OCI-LY3 (cell line): ENCODE results near the gene TPM1.

Source experiments
- H2AFZ ChIP-seq: fragments of 200-600, 300-600 bp; shearing (Covaris generic); 2 replicates; pipeline ENCODE4 v1.6.0; 2014; ENCODE audit warnings: antibody characterized with exemption, low read depth, low read length
- H3K27ac ChIP-seq: fragments of 200-600, 300-600 bp; sonication (generic); 2 replicates; pipeline ENCODE4 v1.5.1; 2014; ENCODE audit warnings: mild to moderate bottlenecking, low read length, moderate library complexity, mixed read lengths
- H3K27me3 ChIP-seq: fragments of 200-600, 300-600 bp; sonication (generic); 2 replicates; pipeline ENCODE4 v1.6.1; 2014; ENCODE audit warnings: low read depth, low read length, mixed read lengths
- H3K36me3 ChIP-seq: fragments of 200-600, 300-600 bp; sonication (generic); replicated peaks from 2 replicates; pipeline ENCODE3; 2014; ENCODE audit warnings: low read depth, low read length, mixed read lengths
- H3K4me1 ChIP-seq: fragments of 300-600, 200-600 bp; sonication (generic); 2 replicates; pipeline ENCODE4 v1.6.1; 2014; ENCODE audit warnings: low read length, mixed read lengths
- H3K4me2 ChIP-seq: fragments of 200-600, 300-600 bp; sonication (generic); 2 replicates; pipeline ENCODE4 v1.6.1; 2014; ENCODE audit warnings: low read length, mixed read lengths
- H3K4me3 ChIP-seq: fragments of 300-600, 200-600 bp; sonication (generic); 2 replicates; pipeline ENCODE4 v1.5.1; 2014; ENCODE audit warnings: antibody characterized with exemption, mild to moderate bottlenecking, low read length, moderate library complexity
- H3K79me2 ChIP-seq: fragments of 300-600, 200-600 bp; shearing (Covaris generic); 2 replicates; pipeline ENCODE4 v1.6.1; 2014; ENCODE audit warnings: mild to moderate bottlenecking, low read length, mixed read lengths
- H3K9ac ChIP-seq: fragments of 300-600, 200-600 bp; shearing (Covaris generic); 2 replicates; pipeline ENCODE4 v1.6.0; 2014; ENCODE audit warnings: mild to moderate bottlenecking, low read length, moderate library complexity
- H3K9me3 ChIP-seq: fragments of 200-600, 300-600 bp; shearing (Covaris generic); 2 replicates; pipeline ENCODE4 v1.6.1; 2014; ENCODE audit warnings: low read length, mixed read lengths; ENCODE audit not compliant: insufficient read depth
- H4K20me1 ChIP-seq: fragments of 200-600, 300-600 bp; sonication (generic); 2 replicates; pipeline ENCODE4 v1.6.1; 2016; ENCODE audit warnings: low read length, mixed read lengths; ENCODE audit not compliant: insufficient read depth
- CTCF ChIP-seq: fragments of 200-600, 300-600 bp; sonication (generic); IDR thresholded peaks from 2 replicates; pipeline ENCODE4 v1.5.1; 2014; ENCODE audit warnings: antibody characterized with exemption, low read length, low read depth
- EZH2phosphoT487 ChIP-seq: fragments of 200-600 bp; shearing (Covaris generic); IDR thresholded peaks from 2 replicates; pipeline ENCODE4 v1.6.1; 2018; ENCODE audit warnings: antibody characterized with exemption, mixed run types, low read depth

Gene TPM1

GRCh38 chr15:63114465-63114864 is 71.9 kb downstream of the TPM1 start:
- peaks cover 6% of the 10 kb centered on the region for H3K9me3 ChIP-seq
- H3K9ac ChIP-seq, result no peak overlapping the region
- no peaks in the 10 kb centered on the region for H3K36me3 ChIP-seq
- no peak overlapping the region for H3K4me3 ChIP-seq
- H3K4me1 ChIP-seq, result no peaks in the 10 kb centered on the region
- no peaks in the 10 kb centered on the region for H3K27me3 ChIP-seq
- TF ChIP-seq EZH2phosphoT487 (no peak), CTCF (no peak)
- no peak overlapping the region for H2AFZ ChIP-seq
- no peak overlapping the region for H3K4me2 ChIP-seq
- H3K79me2 ChIP-seq, result no peaks in the 10 kb centered on the region
- no peaks in the 10 kb centered on the region for H4K20me1 ChIP-seq
- no peak overlapping the region for H3K27ac ChIP-seq
